Suppressor macrophage treated with lipopolysaccharide for 4 hours (primary cell): ENCODE measurements around the gene PLA2G4E.

Source experiments
- DNase-seq: peaks from one replicate; pipeline ENCODE4 v3.0.0-alpha.2; 2020

The PLA2G4E gene

GRCh38 chr15:41951571-41951970 is 69.3 kb downstream of the PLA2G4E start:
- DNase-seq = no peak

- DNase-seq = no peak
These were observed 70.4 kb downstream of the PLA2G4E start for GRCh38 chr15:41950489-41950888.

- no peak for DNase-seq
These were observed 70.7 kb downstream of the PLA2G4E start for GRCh38 chr15:41950127-41950483.

- DNase-seq = no peak
These were observed 71.3 kb downstream of the PLA2G4E start for GRCh38 chr15:41949401-41950126.

- no peak for DNase-seq
These were observed 72.4 kb downstream of the PLA2G4E start for GRCh38 chr15:41948490-41948889.

DNA sequence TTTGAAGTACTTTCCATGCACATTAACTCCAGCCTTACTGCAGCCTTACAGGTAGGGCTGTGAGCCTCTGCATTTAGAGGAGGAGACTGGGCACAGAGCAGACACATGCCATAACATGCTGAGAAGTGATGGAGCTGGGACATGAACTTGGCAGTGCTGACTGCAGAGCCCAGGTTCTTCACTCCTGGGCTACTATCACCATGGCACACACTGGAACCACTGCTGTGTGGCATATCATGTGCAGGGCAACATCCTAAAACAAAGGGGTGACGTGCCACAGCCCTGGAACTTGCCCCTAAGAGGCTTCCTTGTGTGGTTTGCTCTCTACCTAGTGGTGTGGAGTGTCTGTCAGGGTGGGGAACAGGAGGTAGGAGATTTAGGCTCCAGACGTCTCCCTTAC is 73.9 kb downstream of the PLA2G4E start:
- DNase-seq = no peak

- DNase-seq = no peak
These were observed 75.1 kb downstream of the PLA2G4E start for GRCh38 chr15:41945731-41946130.

- no peak for DNase-seq
These were observed 75.6 kb downstream of the PLA2G4E start for GRCh38 chr15:41945221-41945620.

DNA sequence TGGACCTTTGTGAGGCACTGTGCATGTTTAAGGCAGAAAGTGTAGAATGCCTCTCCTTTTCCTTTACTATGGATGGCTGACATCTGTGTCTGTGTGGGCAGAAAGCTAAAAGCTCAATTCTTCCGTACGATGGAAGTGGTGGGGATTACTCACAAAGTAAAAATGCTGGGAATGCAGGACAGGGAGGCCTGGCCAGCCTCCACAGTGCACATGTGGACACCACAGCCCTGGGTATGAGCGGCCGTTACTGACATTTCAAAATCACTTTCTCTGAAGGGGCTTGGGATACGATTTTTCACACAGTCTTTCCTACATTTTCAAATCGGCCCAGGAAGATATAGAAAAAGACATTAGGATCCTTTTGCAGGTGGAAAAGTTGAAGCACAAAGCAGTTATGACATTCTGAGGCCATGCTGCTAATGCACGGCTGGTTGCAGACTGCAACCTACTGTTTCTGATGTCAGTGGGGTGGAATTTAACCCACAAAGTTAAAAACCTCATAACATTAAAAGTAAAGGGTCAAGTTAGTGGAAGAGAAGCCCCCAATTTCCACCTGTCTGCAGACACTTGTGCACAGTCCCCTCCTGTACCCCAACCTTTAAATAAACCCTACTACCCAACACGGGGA is 76.4 kb downstream of the PLA2G4E start:
- no peak for DNase-seq

DNA sequence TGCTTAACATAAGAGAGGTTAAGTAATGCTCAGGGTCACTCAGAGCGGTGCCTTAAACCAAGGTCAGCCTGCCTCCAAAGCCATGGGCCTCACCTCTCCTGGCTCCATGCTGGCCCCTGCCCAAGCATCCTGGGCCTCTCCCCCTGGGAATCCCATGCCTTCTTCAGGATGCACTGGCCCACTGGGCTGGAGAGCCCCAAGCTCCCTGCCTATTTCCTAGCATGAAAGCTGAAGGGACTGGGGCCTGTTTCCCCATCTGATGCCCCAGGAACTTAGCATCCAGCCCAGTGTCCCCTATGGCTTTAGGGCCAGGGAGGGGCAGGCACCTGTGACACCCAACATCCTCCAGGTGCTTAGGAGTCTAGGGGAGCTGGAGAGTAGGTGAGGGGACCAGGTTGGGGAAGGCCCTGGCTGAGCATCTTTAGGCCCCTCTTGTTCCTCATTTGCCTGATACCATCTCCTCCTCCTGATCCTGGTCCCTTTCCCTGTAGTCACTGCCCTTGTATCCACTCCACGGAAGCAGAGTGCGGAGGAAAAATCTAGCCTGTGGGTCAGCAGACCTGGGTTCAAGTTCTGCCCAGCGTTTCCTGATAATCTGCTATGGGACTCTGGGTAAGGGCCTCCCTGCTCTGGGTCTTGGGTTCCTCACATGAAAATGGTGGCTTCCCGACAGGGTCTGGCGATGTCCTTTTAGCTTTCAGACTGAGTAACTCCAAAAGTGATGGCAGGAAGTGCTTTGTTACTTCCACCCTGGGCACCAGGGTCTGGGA is 77.1 kb downstream of the PLA2G4E start:
- no peak for DNase-seq

DNA sequence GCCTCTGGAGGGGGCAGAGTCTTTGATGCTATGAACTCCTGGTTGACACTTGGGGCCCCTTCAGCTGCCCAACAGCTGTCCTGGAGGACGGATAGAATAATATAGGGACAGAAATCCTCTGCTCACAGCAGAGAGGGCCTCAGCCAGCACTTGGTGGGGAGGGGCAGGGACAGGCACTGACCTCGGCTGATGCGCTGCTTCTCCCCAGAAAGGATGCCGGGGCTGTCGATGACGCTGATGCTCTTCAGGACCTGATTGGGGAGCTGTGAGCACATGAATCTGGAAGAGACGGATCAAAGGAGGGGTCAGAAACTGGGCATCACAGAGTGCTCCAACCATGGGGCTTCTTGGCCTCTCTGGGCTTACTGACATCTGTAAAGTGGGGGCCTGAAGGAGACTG is 78.0 kb downstream of the PLA2G4E start:
- DNase-seq = no peak

DNA sequence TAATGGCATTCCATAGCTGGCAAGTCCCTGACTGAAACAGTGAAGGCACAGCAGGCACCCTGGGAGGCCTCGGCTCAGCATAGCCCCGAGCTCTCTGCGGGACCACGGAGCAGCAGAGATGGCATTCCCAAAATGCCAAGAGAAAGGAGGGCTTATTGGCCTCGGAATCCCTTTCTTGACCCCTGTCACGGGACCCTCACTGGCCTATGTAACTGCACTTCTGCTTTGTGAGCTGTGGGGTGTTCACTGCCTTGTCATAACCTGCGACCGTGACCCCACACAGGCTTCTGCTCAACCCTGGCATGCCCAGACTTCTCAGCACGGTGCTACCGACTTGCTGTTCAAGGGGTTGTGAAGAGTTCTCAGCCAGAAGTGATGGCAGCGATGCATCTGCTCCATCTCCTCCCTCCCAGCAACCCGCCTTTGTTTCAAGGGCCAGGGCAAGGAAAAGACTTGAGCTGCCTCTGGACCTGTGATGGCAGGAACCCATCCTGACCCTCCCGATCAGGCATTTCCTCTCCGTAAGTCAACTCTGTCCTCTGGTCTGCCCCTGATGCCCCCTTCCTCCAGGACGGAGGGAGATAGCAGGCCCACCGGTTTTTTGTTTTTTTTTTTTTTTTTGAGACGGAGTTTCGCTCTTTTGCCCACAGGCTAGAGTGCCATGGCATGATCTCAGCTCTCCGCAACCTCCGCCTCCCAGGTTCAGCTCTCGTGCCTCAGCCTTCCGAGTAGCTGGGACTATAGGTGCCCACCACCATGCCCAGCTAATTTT is 79.0 kb downstream of the PLA2G4E start:
- no peak for DNase-seq

- no peak for DNase-seq
These were observed 80.4 kb downstream of the PLA2G4E start for GRCh38 chr15:41940441-41940857.

- DNase-seq = no peak
These were observed 80.9 kb downstream of the PLA2G4E start for GRCh38 chr15:41939986-41940385.

DNA sequence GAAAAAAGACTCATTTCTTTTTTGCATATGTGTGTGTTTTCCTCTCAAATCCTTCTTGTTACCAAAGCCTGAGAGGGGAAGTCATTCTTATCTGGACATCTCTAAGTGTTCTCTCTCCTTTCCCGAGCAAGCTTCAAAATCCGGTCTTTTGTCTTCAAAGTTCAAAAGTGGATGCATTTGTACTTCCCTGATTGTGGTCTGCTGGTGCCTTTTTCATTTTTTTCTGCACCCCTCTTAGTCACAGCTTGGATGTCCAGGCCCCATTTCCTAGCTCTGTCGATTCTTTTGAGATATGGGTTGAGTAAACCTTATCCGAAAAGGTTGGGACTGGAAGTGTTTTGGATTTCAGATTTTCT is 83.3 kb downstream of the PLA2G4E start:
- DNase-seq = no peak

DNA sequence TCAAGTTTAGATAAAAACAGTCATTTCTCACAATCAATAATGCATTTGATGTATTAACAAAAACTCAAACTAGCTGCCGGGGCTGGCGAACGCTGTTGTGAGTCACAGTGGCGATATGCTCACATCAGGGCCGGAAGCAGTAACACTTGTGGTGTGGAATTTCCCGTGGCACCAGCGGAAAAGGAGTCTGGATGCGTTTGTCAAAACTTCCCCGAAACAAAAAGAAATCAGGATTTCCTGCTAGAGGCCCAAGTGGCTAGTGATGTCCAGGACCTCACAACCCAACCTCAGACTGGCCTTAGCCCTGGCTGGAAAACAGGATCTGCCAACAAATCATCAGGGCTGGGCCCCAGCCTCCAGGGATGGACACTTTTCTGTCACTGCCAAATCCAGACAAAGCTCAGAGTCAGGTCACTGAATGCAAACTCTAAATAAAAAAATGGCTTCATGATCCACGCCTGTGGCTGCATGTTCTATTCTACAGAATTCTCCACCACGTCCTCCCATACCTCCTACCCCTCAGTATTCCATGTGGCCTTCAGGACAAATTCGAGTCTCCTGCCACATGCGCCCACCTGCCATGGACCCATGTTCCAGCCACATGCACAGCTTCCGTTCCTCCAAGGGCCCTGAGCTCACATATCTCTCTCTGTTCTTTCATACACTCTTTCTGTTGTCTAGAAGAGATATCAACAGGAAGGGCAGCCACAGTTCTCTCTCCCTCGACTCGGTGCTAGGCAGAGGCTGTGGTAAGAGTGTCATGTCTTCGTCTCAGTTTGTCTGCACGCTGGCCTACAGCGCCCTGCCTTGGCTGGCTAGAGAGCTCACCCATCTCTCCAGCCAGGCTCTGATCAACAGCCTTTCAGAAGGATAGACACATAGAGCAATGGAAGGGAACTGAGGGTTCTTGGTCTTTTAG is 83.9 kb downstream of the PLA2G4E start:
- DNase-seq = peak; percentile 90

- DNase-seq = no peak
These were observed 84.7 kb downstream of the PLA2G4E start for GRCh38 chr15:41936155-41936554.

DNA sequence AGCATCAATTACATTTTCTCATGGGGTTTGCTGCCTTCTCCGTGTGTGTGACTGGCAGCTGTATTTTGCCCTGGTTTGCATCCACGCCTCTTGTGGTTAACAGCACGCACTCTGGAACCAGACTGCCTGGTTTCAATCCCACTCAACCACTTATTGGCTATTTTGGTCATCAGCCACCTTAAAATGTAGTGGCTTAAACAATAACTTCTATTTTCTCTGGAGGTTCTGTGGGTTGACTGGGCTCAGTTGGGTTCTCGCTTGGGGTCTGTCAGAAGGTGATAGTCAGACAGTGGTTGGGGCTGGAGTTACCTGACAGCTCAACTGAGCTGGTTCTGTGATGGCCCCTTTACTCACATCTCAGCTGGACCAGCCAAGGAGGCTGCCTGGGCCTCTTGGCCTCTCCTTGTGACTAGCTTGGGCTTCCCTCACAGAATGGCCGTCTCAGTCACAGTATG is 85.2 kb downstream of the PLA2G4E start:
- no peak for DNase-seq

GRCh38 chr15:41934843-41935242 is 86.0 kb downstream of the PLA2G4E start:
- DNase-seq = no peak

- peak; percentile 71 for DNase-seq
These were observed 87.1 kb downstream of the PLA2G4E start for GRCh38 chr15:41933771-41934170.

- no peak for DNase-seq
These were observed 87.5 kb downstream of the PLA2G4E start for GRCh38 chr15:41933326-41933725.
